HEK293 (cell line): ENCODE results near the gene TBX15.

Source experiments
- CTCF ChIA-PET: fragments of 350-600 bp; formaldehyde crosslinking; extraction: SDS; loops from one replicate; lab custom pipeline; 2021; ENCODE audit warnings: antibody characterized with exemption; lab: Yijun Ruan, JAX
- POLR2A ChIA-PET: fragments of 300-600 bp; formaldehyde crosslinking; extraction: SDS; loops from one replicate; lab custom pipeline; 2020; ENCODE audit warnings: antibody characterized with exemption, inconsistent platforms; lab: Yijun Ruan, JAX
- H3K27ac ChIP-seq: fragments of 200-500 bp; sonication (Bioruptor generic); 2 replicates; pipeline ENCODE4 v1.5.1; 2014; ENCODE audit warnings: low read depth, low read length, control low read depth, inconsistent platforms; ENCODE audit errors: extremely low read depth
- H3K36me3 ChIP-seq, 2 experiments: fragments of 200-500 bp in 1 of 2; sonication (Bioruptor generic) in 1 of 2; 1 replicate in 1 of 2; 2 replicates in 1 of 2; pipeline ENCODE4 v1.5.1; 2014 to 2017; ENCODE audit warnings: inconsistent platforms in 2 of 2, low read length in 2 of 2; ENCODE audit not compliant: control insufficient read depth in 2 of 2, insufficient read depth in 1 of 2
- H3K4me1 ChIP-seq: fragments of 200-500 bp; sonication (Bioruptor generic); 2 replicates; pipeline ENCODE4 v1.5.1; 2014; ENCODE audit warnings: mild to moderate bottlenecking, low read length, inconsistent platforms; ENCODE audit not compliant: control insufficient read depth, insufficient read depth
- H3K4me3 ChIP-seq: 2 replicates; pipeline ENCODE4 v1.5.1; 2011; ENCODE audit warnings: low read depth, mild to moderate bottlenecking, control low read depth, low read length, moderate library complexity
- H3K9me3 ChIP-seq: fragments of 200-500 bp; sonication (Bioruptor generic); 2 replicates; pipeline ENCODE4 v1.5.1; 2014; ENCODE audit warnings: low read depth, low read length, inconsistent platforms; ENCODE audit not compliant: control insufficient read depth, insufficient read depth
- HOXC10 ChIP-seq: sonication (generic); formaldehyde crosslinking; IDR thresholded peaks from 2 replicates; pipeline ENCODE4 v1.8.1; 2023; ENCODE audit warnings: mild to moderate bottlenecking, missing genetic modification reagents
- KLF9 ChIP-seq: fragments of 450-650 bp; formaldehyde crosslinking; IDR thresholded peaks from 2 replicates; pipeline ENCODE4 v1.5.1; 2016; ENCODE audit warnings: missing biosample characterization, missing genetic modification characterization, low read depth
- ZBTB44 ChIP-seq: fragments of 450-650 bp; IDR thresholded peaks from 2 replicates; pipeline ENCODE4 v1.5.1; 2018; ENCODE audit warnings: missing biosample characterization, mild to moderate bottlenecking, missing genetic modification characterization
- ZNF26 ChIP-seq: fragments of 450-650 bp; formaldehyde crosslinking; IDR thresholded peaks from 2 replicates; pipeline ENCODE4 v1.5.1; 2016; ENCODE audit warnings: missing biosample characterization, missing genetic modification characterization
- ZNF366 ChIP-seq: fragments of 450-650 bp; formaldehyde crosslinking; conservative IDR thresholded peaks from 2 replicates; pipeline ENCODE4 v1.5.1; 2016; ENCODE audit warnings: missing biosample characterization, missing genetic modification characterization
- ZNF416 ChIP-seq: fragments of 450-650 bp; formaldehyde crosslinking; IDR thresholded peaks from 2 replicates; pipeline ENCODE4 v1.5.1; 2016; ENCODE audit warnings: missing biosample characterization, missing genetic modification characterization
- ZNF48 ChIP-seq: fragments of 450-650 bp; formaldehyde crosslinking; IDR thresholded peaks from 2 replicates; pipeline ENCODE4 v1.5.1; 2016; ENCODE audit warnings: missing biosample characterization, missing genetic modification characterization
- ZNF529 ChIP-seq: fragments of 450-650 bp; formaldehyde crosslinking; IDR thresholded peaks from 2 replicates; pipeline ENCODE4 v1.5.1; 2017; ENCODE audit warnings: missing genetic modification characterization, missing biosample characterization; ENCODE audit not compliant: insufficient replicate concordance
- ZNF560 ChIP-seq: fragments of 450-650 bp; formaldehyde crosslinking; IDR thresholded peaks from 2 replicates; pipeline ENCODE4 v1.5.1; 2017; ENCODE audit warnings: missing biosample characterization, missing genetic modification characterization, borderline replicate concordance
- ZNF561 ChIP-seq: fragments of 450-650 bp; IDR thresholded peaks from 2 replicates; pipeline ENCODE4 v1.5.1; 2018; ENCODE audit warnings: missing biosample characterization, missing genetic modification characterization, borderline replicate concordance
- ZNF571 ChIP-seq: fragments of 450-650 bp; formaldehyde crosslinking; IDR thresholded peaks from 2 replicates; pipeline ENCODE4 v1.5.0; 2017; ENCODE audit warnings: missing biosample characterization, missing genetic modification characterization
- ZNF610 ChIP-seq: fragments of 450-650 bp; formaldehyde crosslinking; IDR thresholded peaks from 2 replicates; pipeline ENCODE4 v1.5.1; 2016; ENCODE audit warnings: missing biosample characterization, missing genetic modification characterization, borderline replicate concordance
- ZNF76 ChIP-seq: fragments of 450-650 bp; formaldehyde crosslinking; IDR thresholded peaks from 2 replicates; pipeline ENCODE4; 2016; ENCODE audit warnings: low read depth, missing biosample characterization, missing genetic modification characterization, borderline replicate concordance
- ZNF768 ChIP-seq: fragments of 450-650 bp; formaldehyde crosslinking; IDR thresholded peaks from 2 replicates; pipeline ENCODE4 v1.5.1; 2018; ENCODE audit warnings: missing biosample characterization, mild to moderate bottlenecking, missing genetic modification characterization
- ZNF830 ChIP-seq: fragments of 450-650 bp; IDR thresholded peaks from 2 replicates; pipeline ENCODE4 v1.5.0; 2018; ENCODE audit warnings: missing biosample characterization, missing genetic modification characterization, low read depth, mild to moderate bottlenecking, moderate library complexity
- ZNF837 ChIP-seq: fragments of 450-650 bp; formaldehyde crosslinking; IDR thresholded peaks from 2 replicates; pipeline ENCODE4 v1.5.1; 2016; ENCODE audit warnings: missing biosample characterization, missing genetic modification characterization
- ZSCAN30 ChIP-seq: fragments of 450-650 bp; IDR thresholded peaks from 2 replicates; pipeline ENCODE4 v1.5.1; 2018; ENCODE audit warnings: missing biosample characterization, mild to moderate bottlenecking, missing genetic modification characterization, moderate library complexity
- TF ChIP-seq, protein P1 (sequence below): fragments of 450-650 bp; IDR thresholded peaks from 2 replicates; pipeline ENCODE4 v1.5.1; 2018; ENCODE audit warnings: missing biosample characterization, missing genetic modification characterization
- TF ChIP-seq, protein P2 (sequence below): fragments of 450-650 bp; formaldehyde crosslinking; conservative IDR thresholded peaks from 2 replicates; pipeline ENCODE4 v1.5.1; 2016; ENCODE audit warnings: low read depth, missing biosample characterization, missing genetic modification characterization
- TF ChIP-seq, protein P3 (sequence below): fragments of 450-650 bp; formaldehyde crosslinking; IDR thresholded peaks from 2 replicates; pipeline ENCODE4 v1.5.1; 2016; ENCODE audit warnings: missing biosample characterization, missing genetic modification characterization, borderline replicate concordance

TBX15 gene

GRCh38 chr1:118995312-118996016 lies 7.3 kb upstream of the TBX15 start:
- TF ChIP-seq, protein P1, sequence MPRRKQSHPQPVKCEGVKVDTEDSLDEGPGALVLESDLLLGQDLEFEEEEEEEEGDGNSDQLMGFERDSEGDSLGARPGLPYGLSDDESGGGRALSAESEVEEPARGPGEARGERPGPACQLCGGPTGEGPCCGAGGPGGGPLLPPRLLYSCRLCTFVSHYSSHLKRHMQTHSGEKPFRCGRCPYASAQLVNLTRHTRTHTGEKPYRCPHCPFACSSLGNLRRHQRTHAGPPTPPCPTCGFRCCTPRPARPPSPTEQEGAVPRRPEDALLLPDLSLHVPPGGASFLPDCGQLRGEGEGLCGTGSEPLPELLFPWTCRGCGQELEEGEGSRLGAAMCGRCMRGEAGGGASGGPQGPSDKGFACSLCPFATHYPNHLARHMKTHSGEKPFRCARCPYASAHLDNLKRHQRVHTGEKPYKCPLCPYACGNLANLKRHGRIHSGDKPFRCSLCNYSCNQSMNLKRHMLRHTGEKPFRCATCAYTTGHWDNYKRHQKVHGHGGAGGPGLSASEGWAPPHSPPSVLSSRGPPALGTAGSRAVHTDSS (tag by site-specific recombination): no peak
- TF ChIP-seq ZNF76 (tag by site-specific recombination) (no peak), ZNF571 (tag by site-specific recombination) (no peak), ZNF416 (tag by site-specific recombination) (no peak), ZNF26 (tag by site-specific recombination) (no peak), KLF9 (tag by site-specific recombination) (no peak), ZNF830 (tag by site-specific recombination) (no peak), HOXC10 (CRISPR knock-in tag) (no peak), ZNF560 (tag by site-specific recombination) (no peak), ZNF561 (tag by site-specific recombination) (no peak), ZSCAN30 (tag by site-specific recombination) (no peak), ZNF768 (no peak), ZBTB44 (tag by site-specific recombination) (no peak), ZNF529 (tag by site-specific recombination) (no peak), ZNF366 (tag by site-specific recombination) (no peak), ZNF610 (tag by site-specific recombination) (no peak), ZNF48 (no peak), ZNF837 (no peak)
- TF ChIP-seq, protein P2, sequence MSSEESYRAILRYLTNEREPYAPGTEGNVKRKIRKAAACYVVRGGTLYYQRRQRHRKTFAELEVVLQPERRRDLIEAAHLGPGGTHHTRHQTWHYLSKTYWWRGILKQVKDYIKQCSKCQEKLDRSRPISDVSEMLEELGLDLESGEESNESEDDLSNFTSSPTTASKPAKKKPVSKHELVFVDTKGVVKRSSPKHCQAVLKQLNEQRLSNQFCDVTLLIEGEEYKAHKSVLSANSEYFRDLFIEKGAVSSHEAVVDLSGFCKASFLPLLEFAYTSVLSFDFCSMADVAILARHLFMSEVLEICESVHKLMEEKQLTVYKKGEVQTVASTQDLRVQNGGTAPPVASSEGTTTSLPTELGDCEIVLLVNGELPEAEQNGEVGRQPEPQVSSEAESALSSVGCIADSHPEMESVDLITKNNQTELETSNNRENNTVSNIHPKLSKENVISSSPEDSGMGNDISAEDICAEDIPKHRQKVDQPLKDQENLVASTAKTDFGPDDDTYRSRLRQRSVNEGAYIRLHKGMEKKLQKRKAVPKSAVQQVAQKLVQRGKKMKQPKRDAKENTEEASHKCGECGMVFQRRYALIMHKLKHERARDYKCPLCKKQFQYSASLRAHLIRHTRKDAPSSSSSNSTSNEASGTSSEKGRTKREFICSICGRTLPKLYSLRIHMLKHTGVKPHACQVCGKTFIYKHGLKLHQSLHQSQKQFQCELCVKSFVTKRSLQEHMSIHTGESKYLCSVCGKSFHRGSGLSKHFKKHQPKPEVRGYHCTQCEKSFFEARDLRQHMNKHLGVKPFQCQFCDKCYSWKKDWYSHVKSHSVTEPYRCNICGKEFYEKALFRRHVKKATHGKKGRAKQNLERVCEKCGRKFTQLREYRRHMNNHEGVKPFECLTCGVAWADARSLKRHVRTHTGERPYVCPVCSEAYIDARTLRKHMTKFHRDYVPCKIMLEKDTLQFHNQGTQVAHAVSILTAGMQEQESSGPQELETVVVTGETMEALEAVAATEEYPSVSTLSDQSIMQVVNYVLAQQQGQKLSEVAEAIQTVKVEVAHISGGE (tag by site-specific recombination): no peak
- TF ChIP-seq, protein P3, sequence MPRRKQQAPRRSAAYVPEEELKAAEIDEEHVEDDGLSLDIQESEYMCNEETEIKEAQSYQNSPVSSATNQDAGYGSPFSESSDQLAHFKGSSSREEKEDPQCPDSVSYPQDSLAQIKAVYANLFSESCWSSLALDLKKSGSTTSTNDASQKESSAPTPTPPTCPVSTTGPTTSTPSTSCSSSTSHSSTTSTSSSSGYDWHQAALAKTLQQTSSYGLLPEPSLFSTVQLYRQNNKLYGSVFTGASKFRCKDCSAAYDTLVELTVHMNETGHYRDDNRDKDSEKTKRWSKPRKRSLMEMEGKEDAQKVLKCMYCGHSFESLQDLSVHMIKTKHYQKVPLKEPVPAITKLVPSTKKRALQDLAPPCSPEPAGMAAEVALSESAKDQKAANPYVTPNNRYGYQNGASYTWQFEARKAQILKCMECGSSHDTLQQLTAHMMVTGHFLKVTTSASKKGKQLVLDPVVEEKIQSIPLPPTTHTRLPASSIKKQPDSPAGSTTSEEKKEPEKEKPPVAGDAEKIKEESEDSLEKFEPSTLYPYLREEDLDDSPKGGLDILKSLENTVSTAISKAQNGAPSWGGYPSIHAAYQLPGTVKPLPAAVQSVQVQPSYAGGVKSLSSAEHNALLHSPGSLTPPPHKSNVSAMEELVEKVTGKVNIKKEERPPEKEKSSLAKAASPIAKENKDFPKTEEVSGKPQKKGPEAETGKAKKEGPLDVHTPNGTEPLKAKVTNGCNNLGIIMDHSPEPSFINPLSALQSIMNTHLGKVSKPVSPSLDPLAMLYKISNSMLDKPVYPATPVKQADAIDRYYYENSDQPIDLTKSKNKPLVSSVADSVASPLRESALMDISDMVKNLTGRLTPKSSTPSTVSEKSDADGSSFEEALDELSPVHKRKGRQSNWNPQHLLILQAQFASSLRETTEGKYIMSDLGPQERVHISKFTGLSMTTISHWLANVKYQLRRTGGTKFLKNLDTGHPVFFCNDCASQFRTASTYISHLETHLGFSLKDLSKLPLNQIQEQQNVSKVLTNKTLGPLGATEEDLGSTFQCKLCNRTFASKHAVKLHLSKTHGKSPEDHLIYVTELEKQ (tag by site-specific recombination): no peak
- TF ChIP-seq, all 188 proteins: peak for 0
- Histone ChIP-seq H3K27ac (no peak overlapping the region), H3K4me3 (no peak overlapping the region), H3K9me3 (no peaks in the 10 kb centered on the region), H3K4me1 (no peaks in the 10 kb centered on the region), H3K36me3 (no peaks in the 10 kb centered on the region)
- ChIA-PET POLR2A (no interaction called here), CTCF (no interaction called here)
